ENCODE results near the gene HECW1. TPM values are rescaled to one million over a fixed set of nuclear protein-coding genes. Genes with fewer than 3 reads are reported as not detected.
A peak's percentile ranks its signal among the peaks of the same experiment; 100 is the strongest.
"Not testable (repeated sequence)": the region's sequence is repeated elsewhere in the genome, so short reads cannot be mapped to it uniquely, and the experiment has no call there.

The HECW1 gene
- total RNA-seq, 1 donor from 2014 or later: not detected

DNA sequence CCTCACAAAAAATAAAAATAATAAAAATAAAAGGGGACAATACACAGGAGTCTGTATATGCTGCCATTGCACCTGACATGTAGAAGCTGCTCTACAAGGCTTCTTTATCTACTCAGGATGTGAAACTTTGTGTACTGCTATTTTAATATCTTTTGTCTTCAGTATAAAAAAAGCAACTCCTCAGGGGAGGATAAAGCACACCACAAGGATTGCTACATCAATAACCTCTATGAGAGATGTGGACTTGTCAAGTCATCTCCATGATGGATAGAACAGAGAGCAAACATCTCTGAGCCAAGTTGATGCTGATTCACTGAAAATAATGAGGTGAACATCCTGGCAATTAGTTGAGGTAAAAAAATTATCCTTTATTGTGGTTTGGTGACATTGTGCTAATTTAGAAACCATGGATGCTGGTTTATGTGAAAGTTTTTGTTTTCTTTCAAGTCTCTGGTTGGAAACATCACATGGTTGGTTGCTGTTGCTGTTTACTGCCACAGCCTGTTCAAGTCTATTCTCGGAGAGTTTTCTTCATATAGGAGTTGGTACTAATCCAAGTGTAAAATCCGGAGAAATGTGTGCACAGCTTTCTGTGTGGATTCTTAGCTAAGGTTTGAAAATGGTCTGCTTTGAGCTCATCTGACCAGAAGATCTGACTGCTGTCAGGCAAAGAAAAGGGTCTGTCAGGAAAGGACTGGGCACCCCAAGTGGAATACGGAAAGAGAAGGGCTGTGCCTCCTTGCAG, 1.5 kb upstream of the HECW1 start:
- intact Hi-C loops (cut with DNase I): no loop called here
- no peak for ATAC-seq (ENCODE audit: poor library complexity)
- DNase-seq: no peak

- DNase-seq (no peak), ATAC-seq (ENCODE audit: poor library complexity) (no peak)
- intact Hi-C loops (cut with DNase I): no loop called here
Measured at GRCh38 chr7:43111630-43112458, 603 bp upstream of the HECW1 start.

DNA sequence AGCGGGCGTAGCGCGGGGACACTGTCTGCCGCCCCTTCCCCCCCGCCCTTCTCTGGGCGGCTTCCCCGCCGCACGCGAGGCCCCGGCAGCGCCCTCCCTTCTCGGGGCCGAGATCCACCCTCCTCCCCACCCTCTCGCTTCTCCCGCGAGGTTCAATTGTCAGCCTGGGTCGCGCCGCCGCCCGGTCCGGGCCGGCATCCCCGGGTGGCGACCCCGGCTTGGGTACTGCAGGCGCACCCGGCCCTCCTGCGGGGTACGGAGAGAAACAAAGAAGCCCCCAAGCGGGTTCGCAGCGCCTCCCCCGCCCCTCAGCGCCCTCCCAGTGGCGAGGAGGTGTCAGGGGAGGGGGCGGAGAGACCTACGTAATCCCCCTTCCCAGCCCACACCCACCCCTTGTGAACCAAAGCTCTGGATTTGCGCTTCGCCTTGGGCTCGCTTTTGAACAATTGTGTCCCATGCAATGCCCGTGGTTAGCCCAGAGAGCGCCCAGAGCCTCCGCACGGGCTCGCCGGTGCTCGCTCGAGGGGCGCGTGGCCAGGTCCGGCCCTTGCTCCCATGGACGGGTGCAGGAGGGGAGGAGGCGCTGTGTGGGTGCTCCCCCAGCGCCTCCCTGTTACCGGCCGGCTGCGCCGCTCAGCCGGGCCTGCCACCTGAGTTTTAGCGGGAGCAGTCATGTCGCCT, 634 bp downstream of the HECW1 start:
- ATAC-seq (ENCODE audit: poor library complexity) (peak; percentile 75), DNase-seq (peak; percentile 40)
- intact Hi-C loops (cut with DNase I): no loop called here

DNA sequence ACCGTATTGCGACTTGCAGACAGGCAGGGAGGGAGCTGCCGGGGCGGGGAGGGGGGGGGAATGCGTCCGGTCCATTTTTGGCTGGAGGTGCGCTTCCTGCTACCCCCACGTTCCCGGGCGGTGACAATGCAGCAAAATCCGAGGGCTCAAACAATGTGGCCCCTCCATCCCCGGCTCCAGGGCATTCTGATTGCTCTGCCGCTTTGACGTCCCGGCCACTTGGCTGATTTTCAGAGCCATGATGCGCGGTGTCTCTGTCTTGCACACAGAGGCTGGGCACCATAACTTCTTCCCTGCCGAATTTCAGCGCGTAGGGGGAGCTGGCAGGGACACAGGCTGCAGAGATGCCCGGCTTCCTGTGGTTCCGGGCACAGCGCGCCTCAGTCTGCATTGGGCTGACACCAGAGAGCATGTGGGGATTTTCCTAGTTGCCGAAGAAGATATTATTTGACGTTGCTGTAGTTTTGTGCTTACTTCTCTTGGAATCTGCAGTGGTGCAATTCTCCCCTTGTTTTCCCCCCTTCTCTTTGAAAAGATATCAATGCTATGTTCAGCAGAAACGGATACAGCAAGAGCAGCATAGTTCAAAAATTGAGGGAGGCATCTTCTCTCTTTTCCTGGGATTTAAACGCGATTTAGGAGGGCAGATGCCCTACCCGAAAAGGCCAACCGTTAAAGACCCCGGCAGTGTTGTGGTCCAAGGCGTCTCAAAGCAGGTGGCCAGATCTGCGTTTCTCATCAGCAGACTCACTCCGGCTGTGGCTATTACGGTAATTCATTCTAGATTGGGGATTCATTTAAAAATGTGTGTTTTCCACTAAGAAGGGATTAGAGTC, 1.4 kb downstream of the HECW1 start:
- ATAC-seq (ENCODE audit: poor library complexity): no peak
- intact Hi-C loops (cut with DNase I): no loop called here

DNA sequence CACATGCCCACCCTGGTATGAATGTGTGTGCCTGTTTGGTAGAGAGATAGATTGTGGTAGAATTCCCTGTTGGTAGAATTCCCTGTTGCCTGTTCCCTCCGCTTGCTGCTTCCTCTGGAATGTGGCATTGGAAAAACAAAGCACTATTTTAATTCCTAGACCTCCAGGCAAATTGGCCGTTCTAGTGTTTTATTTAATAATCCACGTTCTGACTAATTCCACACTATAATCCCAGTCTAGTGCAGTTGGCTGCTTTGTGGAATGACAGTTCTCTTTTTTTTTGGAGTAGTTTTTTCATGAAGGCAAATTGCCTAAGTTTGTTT, 2.0 kb downstream of the HECW1 start:
- ATAC-seq (ENCODE audit: poor library complexity): no peak
- no peak for DNase-seq
- intact Hi-C loops (cut with DNase I): no loop called here

More for the DNA sequence above, 1.4 kb downstream of the HECW1 start:
- peak; percentile 35 for DNase-seq

DNA sequence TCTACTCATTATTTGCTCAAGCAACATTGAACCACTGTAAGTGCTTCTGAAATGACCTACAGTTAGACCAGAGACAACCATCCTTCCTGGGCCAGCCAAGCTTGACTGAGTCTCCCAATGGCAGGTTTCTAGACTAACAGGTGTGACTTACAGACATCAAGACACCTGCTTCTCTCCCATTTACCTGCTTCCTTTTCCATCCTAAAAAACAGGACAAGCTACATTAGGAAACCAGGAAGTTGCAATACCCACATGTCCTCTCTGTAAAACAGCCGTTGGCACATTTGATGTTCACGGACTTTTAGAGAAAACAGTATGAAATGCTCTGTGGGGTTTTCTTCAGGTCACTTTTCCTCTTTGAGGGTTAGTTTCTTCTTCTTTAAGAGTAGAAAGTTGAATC, 4.0 kb downstream of the HECW1 start:
- intact Hi-C loops (cut with DNase I): no loop called here
- no peak for DNase-seq
- no peak for ATAC-seq (ENCODE audit: poor library complexity)

- DNase-seq: no peak
- intact Hi-C loops (cut with DNase I): no loop called here
- ATAC-seq (ENCODE audit: poor library complexity): no peak
Measured at GRCh38 chr7:43117095-43117494, 4.6 kb downstream of the HECW1 start.

- DNase-seq (no peak), ATAC-seq (ENCODE audit: poor library complexity) (no peak)
- intact Hi-C loops (cut with DNase I): no loop called here
Measured at GRCh38 chr7:43117861-43118260, 5.4 kb downstream of the HECW1 start.

- DNase-seq: no peak
- intact Hi-C loops (cut with DNase I): no loop called here
- no peak for ATAC-seq (ENCODE audit: poor library complexity)
Measured at GRCh38 chr7:43118313-43118712, 5.9 kb downstream of the HECW1 start.

- ATAC-seq (ENCODE audit: poor library complexity): no peak
- DNase-seq: no peak
- intact Hi-C loops (cut with DNase I): no loop called here
Measured at GRCh38 chr7:43119371-43120075, 7.1 kb downstream of the HECW1 start.

- ATAC-seq (ENCODE audit: poor library complexity): no peak
Measured at GRCh38 chr7:43121973-43122372, 9.5 kb downstream of the HECW1 start.

GRCh38 chr7:43123457-43123856, 11.0 kb downstream of the HECW1 start:
- intact Hi-C loops (cut with DNase I): no loop called here
- DNase-seq (no peak), ATAC-seq (ENCODE audit: poor library complexity) (no peak)

More at GRCh38 chr7:43121973-43122372, 9.5 kb downstream of the HECW1 start:
- intact Hi-C loops (cut with DNase I): no loop called here
- no peak for DNase-seq

- DNase-seq (no peak), ATAC-seq (ENCODE audit: poor library complexity) (no peak)
- intact Hi-C loops (cut with DNase I): no loop called here
Measured at GRCh38 chr7:43124388-43124787, 11.9 kb downstream of the HECW1 start.

GRCh38 chr7:43130347-43130746, 17.9 kb downstream of the HECW1 start:
- DNase-seq: no peak
- ATAC-seq (ENCODE audit: poor library complexity): no peak
- intact Hi-C loops (cut with DNase I): no loop called here

DNA sequence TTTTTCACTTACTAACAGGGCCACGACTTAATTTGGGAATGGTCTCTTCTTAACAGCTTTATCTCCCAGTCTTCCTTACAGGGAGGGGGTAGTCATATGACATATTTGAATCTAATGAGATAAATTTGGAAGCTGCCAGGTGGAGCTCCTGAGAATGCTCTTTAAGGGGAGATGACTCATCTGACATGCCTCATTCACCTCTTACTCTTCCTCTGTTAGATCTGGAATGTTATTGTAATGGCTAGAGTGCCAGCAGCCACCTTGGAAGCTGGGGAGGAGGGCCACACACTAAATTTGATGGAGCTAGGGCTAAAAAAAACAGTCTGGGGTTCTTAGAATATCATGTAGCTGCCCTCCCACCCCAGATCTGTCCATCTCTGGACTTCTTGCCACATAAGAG, 22.7 kb downstream of the HECW1 start:
- DNase-seq: no peak
- no peak for ATAC-seq (ENCODE audit: poor library complexity)
- intact Hi-C loops (cut with DNase I): no loop called here

- intact Hi-C loops (cut with DNase I): no loop called here
- DNase-seq: no peak
- ATAC-seq (ENCODE audit: poor library complexity): no peak
Measured at GRCh38 chr7:43136064-43136463, 23.6 kb downstream of the HECW1 start.

DNA sequence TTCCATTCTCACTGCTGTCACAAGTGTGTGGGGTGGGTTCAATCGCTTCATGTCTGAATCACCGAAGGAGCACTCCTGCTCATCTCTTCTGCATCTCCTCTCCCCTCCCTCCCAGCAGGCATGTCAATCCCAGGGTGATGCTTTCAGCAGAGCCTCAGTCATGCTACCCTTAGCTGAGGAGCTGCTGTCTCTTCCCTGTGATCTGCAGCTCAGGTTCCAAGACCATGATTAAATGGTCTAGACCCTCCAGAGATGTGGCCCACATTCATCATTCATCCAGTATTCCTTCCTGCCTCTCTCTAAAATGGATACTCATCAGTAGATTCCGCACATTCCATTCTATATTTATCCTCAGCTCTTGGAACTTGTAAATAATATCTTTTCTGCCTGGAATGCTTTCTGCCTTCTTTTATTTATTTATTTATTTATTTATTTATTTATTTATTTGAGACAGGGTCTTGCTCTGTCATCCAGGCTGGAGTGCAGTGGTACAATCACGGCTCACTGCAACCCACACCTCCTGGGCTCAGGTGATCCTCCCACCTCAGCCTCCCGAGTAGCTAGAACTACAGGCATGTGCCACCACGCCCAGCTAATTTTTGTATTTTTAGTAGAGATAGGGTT, 24.8 kb downstream of the HECW1 start:
- DNase-seq; intact Hi-C loops (cut with DNase I); ATAC-seq (ENCODE audit: poor library complexity): not testable (repeated sequence)

DNA sequence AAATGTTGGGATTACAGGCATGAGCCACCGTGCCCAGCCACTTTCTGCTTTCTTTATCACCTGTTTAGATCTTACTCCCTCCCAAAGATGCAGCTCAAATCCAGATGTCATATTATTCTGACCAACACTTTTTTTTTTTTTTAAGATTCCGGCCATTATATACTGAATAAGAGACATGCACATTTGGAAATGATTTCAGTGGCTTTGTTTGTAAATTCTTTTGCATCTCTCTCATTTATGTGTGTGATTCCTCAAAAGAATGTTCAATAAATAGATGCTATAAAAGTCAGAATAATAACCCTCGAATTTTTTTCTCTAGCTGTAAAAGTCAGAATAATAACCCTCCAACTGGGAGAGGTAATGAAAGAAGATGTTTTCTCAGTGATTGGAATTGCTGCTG, 25.4 kb downstream of the HECW1 start:
- ATAC-seq (ENCODE audit: poor library complexity): no peak
- DNase-seq: no peak
- intact Hi-C loops (cut with DNase I): no loop called here

All from Right ventricle myocardium superior (tissue), 1 donor.